Tibial nerve (tissue), 4 donors: ENCODE data around the gene CST7. TPM values are rescaled to one million over a fixed set of nuclear protein-coding genes. Genes with fewer than 3 reads are reported as not detected.
A peak's percentile ranks its signal among the peaks of the same experiment; 100 is the strongest.

Experiments
- DNase-seq, 2 donors: peaks; one replicate each; pipeline ENCODE4 v3.0.0-alpha.2; 2019; ENCODE audit warnings: low spot score in 2 of 2
- H3K27ac ChIP-seq, 4 donors: fragments of 200-600 bp; sonication (generic) in 3 of 4; one replicate each; pipeline ENCODE4 v1.5.1; 2017 to 2019; ENCODE audit warnings: mild to moderate bottlenecking in 1 of 4
- H3K27me3 ChIP-seq, 2 donors: fragments of 200-600 bp; sonication (generic) in 1 of 2; one replicate each; pipeline versions ENCODE4 v1.5.1 to v1.6.0; 2017 to 2019
- H3K36me3 ChIP-seq, 3 donors: fragments of 200-600 bp; sonication (generic); one replicate each; pipeline ENCODE4 v1.5.1; 2018 to 2019
- H3K4me1 ChIP-seq, 4 donors: fragments of 200-600 bp; sonication (generic) in 3 of 4; one replicate each; pipeline ENCODE4 v1.5.1; 2017 to 2019
- H3K4me3 ChIP-seq, 4 donors: fragments of 200-600 bp; sonication (generic) in 3 of 4; one replicate each; pipeline ENCODE4 v1.5.1; 2017 to 2019; ENCODE audit warnings: mild to moderate bottlenecking in 1 of 4, moderate library complexity in 1 of 4
- H3K9me3 ChIP-seq, 4 donors: fragments of 200-600 bp; sonication (generic) in 3 of 4; one replicate each; pipeline ENCODE4 v1.5.1; 2017 to 2019
- EP300 ChIP-seq, 2 donors: sonication (generic); formaldehyde crosslinking; IDR thresholded peaks; one replicate each; pipeline ENCODE4 v1.6.1; 2017; ENCODE audit warnings: antibody characterized with exemption in 2 of 2, mild to moderate bottlenecking in 1 of 2
- POLR2A ChIP-seq, 2 donors: fragments of 450-650 bp; IDR thresholded peaks; one replicate each; pipeline ENCODE4 v1.6.1; 2017; ENCODE audit warnings: antibody characterized with exemption in 2 of 2, mild to moderate bottlenecking in 2 of 2, moderate library complexity in 2 of 2
- WGBS, 2 donors: methylation state at CpG; one replicate each; pipeline ENCODE4 v1.1.5; 2018; 5-methylcytosine and 5-hydroxymethylcytosine counted together
- total RNA-seq, 4 donors: library from RNA; depleted of rRNA; stranded (reverse); fragments of >200 nt; gene quantifications; one replicate each; pipeline ENCODE4 v1.1.0, GENCODE V29; 2016
- TF ChIP-seq, protein P1 (sequence below), 5 experiments: fragments of 200-600 bp in 3 of 5; fragments of 450-650 bp in 2 of 5; sonication (generic) in 3 of 5; IDR thresholded peaks; one replicate each; pipeline ENCODE4 v1.5.1; 2016 to 2019; ENCODE audit warnings: antibody characterized with exemption in 5 of 5, mild to moderate bottlenecking in 3 of 5, moderate library complexity in 2 of 5

The CST7 gene
- total RNA-seq, 4 donors from 2014 or later, result 0.84 to 6.1 TPM; not detected in 2

DNA sequence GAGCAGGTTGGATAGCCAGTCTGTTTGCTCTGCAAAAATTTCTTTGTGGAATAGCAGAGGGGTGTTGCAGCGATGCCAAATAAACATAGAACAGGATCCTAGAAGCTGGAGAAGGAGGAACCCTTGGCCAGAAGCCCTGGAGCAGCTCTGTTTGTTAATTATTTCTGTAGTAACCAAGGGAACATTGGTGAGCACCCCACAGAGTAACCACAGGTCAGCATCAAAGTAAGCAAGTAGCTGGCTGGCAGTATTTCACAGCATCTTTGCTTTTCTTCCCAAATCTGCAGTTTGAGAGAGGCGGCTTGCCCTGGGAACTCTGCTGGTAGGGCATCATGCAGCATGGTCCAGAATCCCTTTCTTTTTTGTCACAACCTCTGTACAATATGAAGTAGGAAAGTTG lies 56.2 kb downstream of the CST7 start:
- TF ChIP-seq, protein P1, sequence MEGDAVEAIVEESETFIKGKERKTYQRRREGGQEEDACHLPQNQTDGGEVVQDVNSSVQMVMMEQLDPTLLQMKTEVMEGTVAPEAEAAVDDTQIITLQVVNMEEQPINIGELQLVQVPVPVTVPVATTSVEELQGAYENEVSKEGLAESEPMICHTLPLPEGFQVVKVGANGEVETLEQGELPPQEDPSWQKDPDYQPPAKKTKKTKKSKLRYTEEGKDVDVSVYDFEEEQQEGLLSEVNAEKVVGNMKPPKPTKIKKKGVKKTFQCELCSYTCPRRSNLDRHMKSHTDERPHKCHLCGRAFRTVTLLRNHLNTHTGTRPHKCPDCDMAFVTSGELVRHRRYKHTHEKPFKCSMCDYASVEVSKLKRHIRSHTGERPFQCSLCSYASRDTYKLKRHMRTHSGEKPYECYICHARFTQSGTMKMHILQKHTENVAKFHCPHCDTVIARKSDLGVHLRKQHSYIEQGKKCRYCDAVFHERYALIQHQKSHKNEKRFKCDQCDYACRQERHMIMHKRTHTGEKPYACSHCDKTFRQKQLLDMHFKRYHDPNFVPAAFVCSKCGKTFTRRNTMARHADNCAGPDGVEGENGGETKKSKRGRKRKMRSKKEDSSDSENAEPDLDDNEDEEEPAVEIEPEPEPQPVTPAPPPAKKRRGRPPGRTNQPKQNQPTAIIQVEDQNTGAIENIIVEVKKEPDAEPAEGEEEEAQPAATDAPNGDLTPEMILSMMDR (IDR thresholded peaks at IDR 0.05), result no peak
- TF ChIP-seq EP300 (IDR thresholded peaks at IDR 0.05) (no peak), POLR2A (IDR thresholded peaks at IDR 0.05) (no peak)
- Histone ChIP-seq H3K9me3 (no peaks in the 10 kb centered on the region), H3K36me3 (peaks cover 4 to 72% (median 34%) of the 10 kb centered on the region in 3 donors), H3K4me1 (peaks cover 0 to 13% (median 5%) of the 10 kb centered on the region in 4 donors), H3K27me3 (no peaks in the 10 kb centered on the region), H3K4me3 (no peak overlapping the region), H3K27ac (peak overlapping the region in 1 of 4 donors; percentile 15)
- WGBS, 2 donors, result 68 to 74% methylated on average over 2 of the region's 2 CpGs
- DNase-seq, result no peak

DNA sequence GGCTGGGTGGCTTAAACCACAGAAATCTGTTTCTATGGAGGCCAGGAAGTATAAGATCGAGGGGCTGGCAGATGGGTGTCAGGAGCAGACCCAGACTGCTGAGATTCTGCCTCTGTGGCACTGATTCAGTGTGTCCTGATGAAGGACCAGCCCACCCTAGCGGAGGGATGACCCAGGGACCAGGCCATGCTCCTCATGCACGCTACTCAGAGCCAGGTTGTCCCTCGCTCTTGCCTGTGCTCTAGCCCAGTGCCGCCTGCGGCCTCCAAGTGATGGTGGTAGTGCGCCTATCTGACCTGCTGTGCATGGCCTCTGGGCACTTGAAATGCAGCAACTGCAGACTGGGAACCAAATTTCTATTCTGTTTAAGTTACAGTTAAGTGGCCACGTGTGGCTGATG lies 56.6 kb downstream of the CST7 start:
- no peak for DNase-seq
- Histone ChIP-seq H3K27ac (peak overlapping the region in 1 of 4 donors; percentile 15), H3K9me3 (no peaks in the 10 kb centered on the region), H3K4me1 (peaks cover 0 to 9% (median 3%) of the 10 kb centered on the region in 4 donors), H3K27me3 (no peaks in the 10 kb centered on the region), H3K36me3 (peaks cover 4 to 76% (median 35%) of the 10 kb centered on the region in 3 donors), H3K4me3 (no peak overlapping the region)
- WGBS, 2 donors, result 84 to 89% methylated on average over 3 to 8 of the region's 8 CpGs
- TF ChIP-seq, protein P1 (IDR thresholded peaks at IDR 0.05), result no peak
- TF ChIP-seq EP300 (IDR thresholded peaks at IDR 0.05), result no peak
- TF ChIP-seq POLR2A (IDR thresholded peaks at IDR 0.05), result no peak

DNA sequence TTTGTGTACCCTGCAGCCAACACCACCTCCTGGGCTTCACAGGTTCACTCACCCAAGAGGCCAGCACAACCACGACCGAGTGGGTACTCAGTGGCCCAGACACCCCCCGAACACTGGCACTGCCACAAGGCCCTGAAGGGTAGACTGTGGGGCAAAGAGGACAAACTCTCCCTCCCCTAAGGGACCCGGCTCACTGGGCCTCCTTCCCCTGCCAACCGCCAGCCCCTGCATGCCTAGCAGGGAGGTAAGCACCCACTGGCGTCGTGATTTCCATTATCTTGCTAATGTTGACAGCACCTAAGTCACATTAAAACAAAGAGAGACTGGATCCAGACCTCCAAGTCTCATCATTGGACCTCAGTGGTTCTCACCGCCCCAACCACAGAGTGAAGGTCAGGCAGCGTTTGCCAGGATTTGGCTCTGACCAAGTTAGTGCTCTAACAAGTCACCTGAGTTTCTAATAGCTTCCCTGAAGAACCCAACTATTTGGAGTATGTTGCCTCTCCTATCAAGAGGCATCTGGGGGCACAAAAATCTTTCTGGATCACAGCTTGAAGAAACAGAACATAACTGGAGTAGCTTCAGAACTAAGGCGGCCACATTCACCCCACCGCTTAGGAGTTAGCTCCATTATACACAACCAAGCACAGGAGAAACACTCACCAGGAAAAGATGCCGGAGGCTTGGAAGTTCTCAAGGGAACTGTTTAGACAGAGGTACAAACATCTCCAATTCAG lies 57.5 kb downstream of the CST7 start:
- Histone ChIP-seq H3K27ac (no peak overlapping the region), H3K4me3 (no peak overlapping the region), H3K27me3 (no peaks in the 10 kb centered on the region), H3K36me3 (peaks cover 4 to 85% (median 44%) of the 10 kb centered on the region in 3 donors), H3K9me3 (no peaks in the 10 kb centered on the region), H3K4me1 (peaks cover 0 to 7% (median 0%) of the 10 kb centered on the region in 4 donors)
- no peak for DNase-seq
- TF ChIP-seq, protein P1 (IDR thresholded peaks at IDR 0.05), result no peak
- TF ChIP-seq POLR2A (IDR thresholded peaks at IDR 0.05), result no peak
- TF ChIP-seq EP300 (IDR thresholded peaks at IDR 0.05), result no peak
- 82 to 89% methylated on average over 12 of the region's 12 CpGs for WGBS, 2 donors

DNA sequence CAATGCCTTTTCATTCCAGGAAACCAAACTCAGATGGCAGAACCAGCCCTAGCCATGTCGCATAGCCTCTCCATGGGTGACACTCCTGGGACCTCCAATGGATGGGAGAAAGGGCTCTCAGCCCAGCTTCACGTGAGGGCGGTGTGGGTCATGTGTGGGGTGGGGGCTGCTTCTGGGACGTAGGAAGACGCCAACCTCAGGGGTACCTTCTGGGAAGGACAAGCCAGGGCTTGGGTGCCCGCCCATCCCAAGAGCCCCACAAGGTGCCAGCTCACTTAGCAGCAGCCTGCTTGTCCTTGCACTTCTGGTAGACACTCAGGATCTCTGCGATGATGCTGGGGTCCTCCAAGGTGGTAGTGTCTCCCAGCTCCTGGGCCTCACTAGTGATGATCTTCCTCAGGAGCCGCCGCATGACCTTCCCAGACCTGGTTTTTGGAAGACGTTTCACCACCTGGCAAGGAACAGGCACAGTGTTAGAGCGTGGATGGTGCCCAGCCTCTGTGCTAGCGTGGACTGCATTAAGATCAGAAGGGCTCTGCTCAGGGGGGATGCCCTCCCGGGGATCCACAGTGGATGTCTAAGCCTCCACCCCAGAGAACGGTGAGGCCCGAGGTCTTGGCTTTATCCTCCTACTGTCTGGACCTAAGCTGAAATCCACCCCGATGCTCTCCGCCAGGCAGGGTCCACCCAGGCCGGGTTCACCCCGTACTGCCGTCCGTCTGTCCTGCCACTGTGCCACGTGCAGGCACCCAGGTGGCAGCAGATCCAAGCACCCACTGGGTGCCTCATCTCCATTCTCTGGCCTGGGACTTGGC lies 58.6 kb downstream of the CST7 start:
- Histone ChIP-seq H3K4me3 (no peak overlapping the region), H3K4me1 (peaks cover 0 to 7% (median 0%) of the 10 kb centered on the region in 4 donors), H3K36me3 (peaks cover 4 to 93% (median 53%) of the 10 kb centered on the region in 3 donors), H3K9me3 (no peaks in the 10 kb centered on the region), H3K27ac (no peak overlapping the region), H3K27me3 (no peaks in the 10 kb centered on the region)
- DNase-seq, result no peak
- 90 to 94% methylated on average over 18 to 21 of the region's 22 CpGs for WGBS, 2 donors
- no peak for TF ChIP-seq POLR2A (IDR thresholded peaks at IDR 0.05)
- TF ChIP-seq, protein P1 (IDR thresholded peaks at IDR 0.05), result no peak
- no peak for TF ChIP-seq EP300 (IDR thresholded peaks at IDR 0.05)
